Measurements from ENCODE around the gene TGM1. TPM values are rescaled to one million over a fixed set of nuclear protein-coding genes. Genes with fewer than 3 reads are reported as not detected.
A peak's percentile ranks its signal among the peaks of the same experiment; 100 is the strongest.
"Not testable (repeated sequence)": the region's sequence is repeated elsewhere in the genome, so short reads cannot be mapped to it uniquely, and the experiment has no call there.

The TGM1 gene
- total RNA-seq, 2 experiments from 2014 or later: 13.5 to 13.8 TPM

DNA sequence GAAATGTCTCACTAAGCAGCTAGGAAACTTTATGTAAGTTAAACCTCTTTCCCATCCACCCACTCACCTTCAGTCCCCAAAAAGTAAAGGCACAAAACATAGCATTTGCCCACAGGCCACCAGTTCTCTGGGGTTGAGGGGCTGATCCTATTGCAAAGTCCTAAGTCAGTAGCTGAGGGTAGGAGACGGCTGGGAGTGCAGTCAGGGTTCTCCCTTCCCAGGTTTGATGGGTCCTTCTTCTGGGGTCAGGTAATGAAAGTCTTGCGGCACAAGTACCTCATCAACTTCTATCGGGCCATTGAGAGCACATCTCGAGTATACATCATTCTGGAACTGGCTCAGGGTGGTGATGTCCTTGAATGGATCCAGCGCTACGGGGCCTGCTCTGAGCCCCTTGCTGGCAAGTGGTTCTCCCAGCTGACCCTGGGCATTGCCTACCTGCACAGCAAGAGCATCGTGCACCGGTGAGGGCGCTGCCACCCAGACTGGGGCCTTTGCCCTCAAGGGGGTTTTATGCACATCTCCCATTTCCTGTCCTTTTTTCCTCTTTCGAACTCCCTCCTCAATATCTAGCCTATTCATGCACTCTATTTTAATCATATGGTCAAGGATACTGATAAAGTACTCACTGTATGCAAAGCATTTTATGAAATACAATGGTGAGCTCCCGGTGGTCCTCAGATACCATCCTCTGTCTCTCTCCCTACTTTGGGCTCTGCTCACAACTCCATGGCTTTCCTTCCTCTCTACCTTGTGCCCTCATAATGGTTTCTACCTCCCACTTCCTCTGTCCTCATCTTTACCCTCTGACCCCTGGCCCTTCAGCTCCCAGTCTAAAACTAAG is 56.5 kb downstream of the TGM1 start:
- H3K9me3 Mint-ChIP-seq: peaks cover 7% of the 10 kb centered on the region
- intact Hi-C loops (cut with micrococcal nuclease): no loop called here
- DNase-seq: no peak
- no peaks in the 10 kb centered on the region for H3K27me3 Mint-ChIP-seq (ENCODE audit: low read depth)
- CTCF ChIA-PET: interaction anchor here (0.7 to 2.1 kb wide), 4 partner anchors 9 to 225 kb away, joined by 3 to 5 read pairs (median 4); partner anchors contain the start of genes CIDEB and MDP1
- H3K27ac Mint-ChIP-seq: peak overlapping the region; percentile 13
- peaks cover 25% of the 10 kb centered on the region for H3K4me1 Mint-ChIP-seq (ENCODE audit: low read depth)
- peaks cover 61% of the 10 kb centered on the region for H3K36me3 Mint-ChIP-seq (ENCODE audit: low read depth)
- H3K4me3 Mint-ChIP-seq: no peak overlapping the region

- H3K4me1 Mint-ChIP-seq (ENCODE audit: low read depth): peaks cover 21% of the 10 kb centered on the region
- peaks cover 7% of the 10 kb centered on the region for H3K9me3 Mint-ChIP-seq
- no peak overlapping the region for H3K4me3 Mint-ChIP-seq
- no peak overlapping the region for H3K27ac Mint-ChIP-seq
- peaks cover 58% of the 10 kb centered on the region for H3K36me3 Mint-ChIP-seq (ENCODE audit: low read depth)
- CTCF ChIA-PET: no interaction called here
- intact Hi-C loops (cut with micrococcal nuclease): no loop called here
- no peaks in the 10 kb centered on the region for H3K27me3 Mint-ChIP-seq (ENCODE audit: low read depth)
- DNase-seq: no peak
Measured at GRCh38 chr14:24204163-24205146, 58.5 kb downstream of the TGM1 start.

GRCh38 chr14:24203249-24203886 is 59.6 kb downstream of the TGM1 start:
- H3K27ac Mint-ChIP-seq; intact Hi-C loops (cut with micrococcal nuclease); H3K4me3 Mint-ChIP-seq; H3K9me3 Mint-ChIP-seq; DNase-seq; H3K27me3 Mint-ChIP-seq (ENCODE audit: low read depth): not testable (repeated sequence)
- Mint-ChIP-seq H3K4me1 (ENCODE audit: low read depth) (peaks cover 30% of the 10 kb centered on the region), H3K36me3 (ENCODE audit: low read depth) (peaks cover 66% of the 10 kb centered on the region)
- CTCF ChIA-PET: interaction anchor here (0.7 kb wide), 1 partner anchor 39 kb away, joined by 3 read pairs; the partner anchor contains the start of gene TINF2

- Mint-ChIP-seq H3K36me3 (ENCODE audit: low read depth) (peaks cover 60% of the 10 kb centered on the region), H3K4me1 (ENCODE audit: low read depth) (peaks cover 32% of the 10 kb centered on the region)
- intact Hi-C loops (cut with micrococcal nuclease); H3K4me3 Mint-ChIP-seq; H3K27me3 Mint-ChIP-seq (ENCODE audit: low read depth); H3K9me3 Mint-ChIP-seq; H3K27ac Mint-ChIP-seq; DNase-seq: not testable (repeated sequence)
- CTCF ChIA-PET: interaction anchor here (0.7 kb wide), 1 partner anchor 40 kb away, joined by 3 read pairs; the partner anchor contains the start of gene TINF2
Measured at GRCh38 chr14:24202538-24202937, 60.4 kb downstream of the TGM1 start.

Other genes starting within 250 kb of the TGM1 start
- under 1 TPM; 0.48 to 0.99 TPM for gene CARMIL3, start 211.2 kb downstream of the TGM1 start, total RNA-seq
- gene CPNE6, start 191.6 kb downstream of the TGM1 start, total RNA-seq: not detected
- gene PCK2, start 168.9 kb downstream of the TGM1 start, total RNA-seq: 100 to 1,000 TPM; 117 TPM
- 10 to 100 TPM; 79.4 to 84.0 TPM for gene DCAF11, start 148.4 kb downstream of the TGM1 start, total RNA-seq
- gene NRL, start 148.2 kb downstream of the TGM1 start, total RNA-seq: 1 to 10 TPM; 1.7 to 1.9 TPM
- under 1 TPM; 0.19 to 0.30 TPM for gene FITM1, start 132.5 kb downstream of the TGM1 start, total RNA-seq
- 100 to 1,000 TPM; 406 to 416 TPM for gene PSME1, start 127.0 kb downstream of the TGM1 start, total RNA-seq
- 10 to 100 TPM; 38.4 to 38.9 TPM for gene EMC9, start 121.6 kb downstream of the TGM1 start, total RNA-seq
- 100 to 1,000 TPM; 392 to 404 TPM for gene PSME2, start 116.6 kb downstream of the TGM1 start, total RNA-seq
- 10 to 100 TPM; 51.1 to 53.8 TPM for gene RNF31, start 115.7 kb downstream of the TGM1 start, total RNA-seq
- 100 to 1,000 TPM; 202 to 212 TPM for gene IRF9, start 101.9 kb downstream of the TGM1 start, total RNA-seq
- gene REC8, start 91.1 kb downstream of the TGM1 start, total RNA-seq: 10 to 100 TPM; 19.3 to 22.3 TPM
- 10 to 100 TPM; 64.2 to 74.5 TPM for gene IPO4, start 74.4 kb downstream of the TGM1 start, total RNA-seq
- 10 to 100 TPM; 14.7 to 15.1 TPM for gene TM9SF1, start 67.7 kb downstream of the TGM1 start, total RNA-seq
- not detected for gene TSSK4, start 57.5 kb downstream of the TGM1 start, total RNA-seq
- gene CHMP4A, start 49.7 kb downstream of the TGM1 start, total RNA-seq: 10 to 100 TPM; 65.2 to 66.5 TPM
- gene MDP1, start 47.1 kb downstream of the TGM1 start, total RNA-seq: 10 to 100 TPM; 10.2 to 13.6 TPM
- 100 to 1,000 TPM; 172 to 196 TPM for gene NEDD8, start 30.8 kb downstream of the TGM1 start, total RNA-seq
- 10 to 100 TPM; 60.5 to 63.7 TPM for gene GMPR2, start 30.2 kb downstream of the TGM1 start, total RNA-seq
- gene TINF2, start 20.6 kb downstream of the TGM1 start, total RNA-seq: 100 to 1,000 TPM; 117 to 128 TPM
- 10 to 100 TPM; 74.9 to 76.2 TPM for gene RABGGTA, start 8.4 kb upstream of the TGM1 start, total RNA-seq
- gene DHRS1, start 36.6 kb upstream of the TGM1 start, total RNA-seq: 10 to 100 TPM; 11.8 to 13.8 TPM
- gene NOP9, start 36.7 kb upstream of the TGM1 start, total RNA-seq: 10 to 100 TPM; 24.8 to 26.4 TPM
- gene CIDEB, start 44.8 kb upstream of the TGM1 start, total RNA-seq: 10 to 100 TPM; 10.9 to 15.1 TPM
- 10 to 100 TPM; 12.2 to 12.8 TPM for gene LTB4R2, start 47.0 kb upstream of the TGM1 start, total RNA-seq
- gene LTB4R, start 48.3 kb upstream of the TGM1 start, total RNA-seq: 10 to 100 TPM; 10.6 to 11.4 TPM
- gene ADCY4, start 71.9 kb upstream of the TGM1 start, total RNA-seq: 1 to 10 TPM; 1.6 to 2.4 TPM
- gene RIPK3, start 76.8 kb upstream of the TGM1 start, total RNA-seq: 1 to 10 TPM; 5.9 to 7.6 TPM
- under 1 TPM in 1 of 2 experiments, not detected in 1; 0.15 TPM for gene NFATC4, start 105.0 kb upstream of the TGM1 start, total RNA-seq
- under 1 TPM in 1 of 2 experiments, not detected in 1; 0.02 TPM for gene NYNRIN, start 135.8 kb upstream of the TGM1 start, total RNA-seq
- gene CBLN3, start 166.5 kb upstream of the TGM1 start, total RNA-seq: 1 to 10 TPM; 7.7 to 8.6 TPM
- 10 to 100 TPM; 59.8 to 62.5 TPM for gene KHNYN, start 166.8 kb upstream of the TGM1 start, total RNA-seq
- gene SDR39U1, start 179.6 kb upstream of the TGM1 start, total RNA-seq: 10 to 100 TPM; 70.5 to 72.4 TPM
- 1 to 10 TPM; 1.2 to 2.1 TPM for gene CMA1, start 245.1 kb upstream of the TGM1 start, total RNA-seq

Measured in activated naive CD4-positive, alpha-beta T cell treated with anti-CD3 and anti-CD28 coated beads for 36 hours (primary cell).